Activated naive CD4-positive, alpha-beta T cell treated with Interleukin-2 at 50 U/mL for 16 hours (primary cell): ENCODE measurements around the gene PPM1F.

Source experiments
- DNase-seq: peaks from one replicate; pipeline ENCODE4 v3.0.0-alpha.2; 2020

The PPM1F gene, protein sequence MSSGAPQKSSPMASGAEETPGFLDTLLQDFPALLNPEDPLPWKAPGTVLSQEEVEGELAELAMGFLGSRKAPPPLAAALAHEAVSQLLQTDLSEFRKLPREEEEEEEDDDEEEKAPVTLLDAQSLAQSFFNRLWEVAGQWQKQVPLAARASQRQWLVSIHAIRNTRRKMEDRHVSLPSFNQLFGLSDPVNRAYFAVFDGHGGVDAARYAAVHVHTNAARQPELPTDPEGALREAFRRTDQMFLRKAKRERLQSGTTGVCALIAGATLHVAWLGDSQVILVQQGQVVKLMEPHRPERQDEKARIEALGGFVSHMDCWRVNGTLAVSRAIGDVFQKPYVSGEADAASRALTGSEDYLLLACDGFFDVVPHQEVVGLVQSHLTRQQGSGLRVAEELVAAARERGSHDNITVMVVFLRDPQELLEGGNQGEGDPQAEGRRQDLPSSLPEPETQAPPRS

DNA sequence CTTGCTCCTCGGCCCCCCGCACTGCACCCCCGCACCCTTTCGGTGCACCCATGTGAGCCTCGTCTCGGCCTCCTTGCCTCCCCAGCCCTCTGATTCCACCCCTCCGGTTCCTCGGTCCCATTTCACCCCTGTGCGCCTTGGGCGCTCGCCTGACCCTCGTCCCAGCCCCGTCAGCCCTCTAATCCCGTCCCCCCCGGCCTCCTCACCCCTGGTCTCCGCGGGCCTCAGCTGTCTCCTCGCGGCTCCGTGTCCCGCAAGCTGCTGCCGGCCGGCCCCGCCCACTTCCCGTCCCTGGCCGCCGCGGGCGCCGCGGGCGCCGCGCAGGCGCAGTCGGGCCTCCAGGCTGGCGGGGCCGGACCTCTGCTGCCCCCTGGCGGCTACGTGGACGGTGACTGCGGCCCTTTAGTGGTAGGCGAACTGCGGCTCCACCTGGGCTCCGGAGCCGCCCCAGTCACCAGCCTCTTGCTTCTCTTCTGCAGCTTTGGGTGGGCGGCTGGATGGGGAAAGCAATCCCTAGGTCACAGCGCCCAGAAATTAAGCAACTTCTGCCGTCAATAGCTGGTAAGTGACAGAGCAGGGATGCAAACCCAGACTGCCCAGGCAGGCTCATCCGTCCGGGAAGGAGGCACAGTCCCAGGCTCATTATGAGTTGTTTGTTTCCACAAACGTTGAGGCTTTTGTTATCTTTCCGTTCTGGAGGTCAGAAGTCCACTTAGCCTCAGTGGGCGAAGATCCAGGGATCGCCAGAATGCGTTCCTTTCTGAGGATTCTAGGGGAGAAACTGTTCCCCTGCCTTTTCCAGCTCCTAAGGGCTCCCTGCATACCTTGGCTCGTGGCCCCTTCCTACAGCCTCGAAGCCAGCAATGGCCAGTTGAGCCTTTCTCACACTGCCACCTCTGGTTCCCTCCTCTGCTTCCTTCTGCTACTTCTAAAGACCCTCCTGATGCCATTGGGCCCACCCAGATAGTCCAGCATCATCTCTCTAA lies at the start of gene PPM1F:
Gene PPM1F, minus strand, starts transcription at position 263 of the 986 bp plus-strand sequence. CDS start 6,800 bp downstream, outside the sequence.
- DNase-seq = peak; percentile 91

DNA sequence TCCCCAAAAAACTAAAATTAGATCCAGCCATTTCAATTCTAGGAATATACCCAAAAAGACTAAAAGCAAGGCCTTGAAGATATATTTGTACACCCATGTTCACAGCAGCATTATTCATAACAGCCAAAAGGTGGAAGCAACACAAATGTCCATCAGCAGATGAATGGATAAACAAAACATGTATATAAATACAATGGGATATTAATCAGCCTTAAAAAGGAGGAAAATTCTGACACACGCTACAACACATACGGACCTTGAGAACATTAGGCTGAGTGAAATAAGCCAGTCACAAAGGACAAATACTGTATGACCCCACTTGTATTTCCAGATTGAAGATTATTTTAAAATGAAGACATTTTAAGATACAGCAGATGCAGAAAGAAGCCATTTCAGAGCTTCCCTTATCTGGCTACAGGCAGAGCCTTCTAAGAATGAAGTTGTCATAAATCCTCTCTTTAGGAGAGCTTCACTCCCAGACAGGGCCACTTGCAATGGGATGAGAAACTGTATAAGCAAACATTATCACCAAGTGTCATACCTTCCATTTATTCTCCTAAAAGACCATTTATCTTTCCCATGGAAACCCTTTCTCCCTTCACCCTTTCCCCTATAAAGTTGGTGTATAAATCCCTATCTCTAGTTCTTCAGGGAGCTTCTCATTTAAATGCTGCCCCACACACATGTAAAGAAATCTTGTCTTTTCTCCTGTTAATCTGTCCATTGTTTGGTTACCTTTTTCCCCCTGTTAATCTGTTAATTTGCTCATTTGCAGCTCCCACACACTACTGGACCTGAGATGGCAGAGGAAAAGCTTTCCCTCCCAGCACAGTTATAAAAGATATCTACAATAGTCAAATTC lies 49.2 kb upstream of the PPM1F start:
- DNase-seq = no peak

DNA sequence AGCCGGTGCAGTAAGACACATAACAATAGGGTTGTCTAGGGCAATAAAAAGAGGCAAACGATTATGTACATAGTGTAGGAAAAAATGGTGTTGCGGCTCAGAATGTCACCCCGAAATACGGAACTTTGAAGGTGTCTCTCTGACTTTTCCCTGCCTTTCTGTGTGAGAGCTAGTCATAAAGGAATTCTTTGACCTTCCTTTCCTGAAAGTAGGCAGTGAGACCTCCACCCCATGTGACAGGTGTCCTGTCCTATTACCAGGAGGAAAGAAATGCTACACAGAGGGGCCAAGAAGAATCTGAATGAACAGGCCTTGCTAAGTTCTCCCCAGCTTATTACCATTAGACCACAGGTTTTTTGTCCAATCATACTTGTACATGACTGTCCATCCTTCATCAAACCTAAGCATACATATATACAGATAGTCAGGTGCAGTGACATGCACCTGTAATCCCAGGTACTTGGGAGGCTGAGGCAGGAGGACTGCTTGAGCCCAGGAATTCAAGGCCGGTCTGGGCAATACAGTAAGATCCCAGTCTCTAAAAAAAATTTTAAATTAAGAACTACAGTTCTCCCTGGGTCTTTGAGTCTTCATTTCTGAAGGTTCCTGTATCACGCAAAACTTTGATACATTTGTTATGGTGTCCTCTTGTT lies 46.1 kb upstream of the PPM1F start:
- DNase-seq = no peak

DNA sequence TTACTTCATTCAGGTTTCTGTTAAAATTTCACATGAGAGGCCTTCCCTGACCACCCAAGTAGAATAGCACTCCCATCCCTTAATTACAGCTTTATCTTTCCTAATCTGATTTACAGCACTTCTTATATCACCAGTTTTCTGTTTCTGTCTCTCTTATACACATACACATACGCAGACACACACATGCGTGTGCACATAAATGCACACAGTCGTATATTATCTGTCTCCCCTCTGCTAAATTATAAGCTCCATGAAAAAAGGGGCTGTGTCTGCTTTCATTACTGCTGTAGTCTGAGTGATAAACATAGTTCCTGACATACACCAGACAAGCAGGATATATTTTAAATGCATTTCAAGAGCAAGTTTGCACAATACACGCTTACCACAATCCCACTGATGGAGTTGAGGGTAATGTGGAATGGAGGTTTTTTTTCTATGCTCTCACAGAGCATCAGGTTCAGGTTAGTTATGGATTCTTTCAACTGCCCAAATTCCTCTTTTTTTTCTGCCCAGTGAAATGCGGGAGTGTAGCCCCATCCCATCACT lies 43.6 kb upstream of the PPM1F start:
- no peak for DNase-seq

DNA sequence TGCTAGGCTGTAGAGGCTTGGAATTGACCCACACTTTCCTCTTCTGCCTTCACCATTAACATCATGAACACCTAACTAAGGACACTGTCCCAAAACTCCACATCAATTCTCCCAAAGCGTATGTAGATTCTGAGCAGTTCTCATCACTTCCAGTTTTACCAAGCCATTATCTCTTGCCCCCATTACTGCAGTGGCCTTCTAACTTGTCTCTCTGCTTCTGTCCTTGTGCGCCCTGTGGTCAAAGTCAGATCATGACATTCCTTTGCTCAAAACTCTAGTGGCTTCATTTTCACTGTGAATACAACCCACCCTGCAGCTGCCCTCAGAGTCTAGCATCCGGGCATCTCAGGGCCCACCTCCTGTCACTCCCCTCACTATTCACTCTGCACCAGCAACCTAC lies 43.0 kb upstream of the PPM1F start:
- DNase-seq = no peak

DNA sequence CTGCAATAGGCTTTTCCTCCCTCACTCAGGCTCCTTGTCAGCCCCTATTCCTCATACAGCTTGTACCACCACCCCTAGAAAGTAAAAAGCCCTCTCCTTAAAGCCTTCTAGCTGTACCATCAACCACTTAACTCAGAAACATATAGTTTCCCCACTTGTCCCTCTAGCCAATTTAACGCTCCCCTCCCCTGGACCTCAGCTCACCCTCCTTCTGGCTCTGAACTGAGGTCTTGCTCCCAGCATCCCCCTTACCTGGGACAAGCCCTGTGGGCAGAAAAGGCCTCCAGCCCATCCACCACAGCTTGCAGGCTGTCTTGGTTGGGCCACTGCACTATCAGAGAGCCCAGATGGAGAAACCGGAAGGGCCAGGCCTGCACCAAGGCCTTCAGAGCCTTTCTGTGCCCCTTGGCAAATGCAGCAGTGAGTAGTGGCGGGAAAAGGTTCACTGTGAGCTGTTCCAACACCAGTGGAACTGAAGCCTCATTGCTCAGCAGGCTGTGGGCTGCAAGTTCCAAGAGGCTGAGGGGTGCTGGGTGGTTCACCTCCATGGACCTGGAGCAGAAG lies 42.3 kb upstream of the PPM1F start:
- no peak for DNase-seq

DNA sequence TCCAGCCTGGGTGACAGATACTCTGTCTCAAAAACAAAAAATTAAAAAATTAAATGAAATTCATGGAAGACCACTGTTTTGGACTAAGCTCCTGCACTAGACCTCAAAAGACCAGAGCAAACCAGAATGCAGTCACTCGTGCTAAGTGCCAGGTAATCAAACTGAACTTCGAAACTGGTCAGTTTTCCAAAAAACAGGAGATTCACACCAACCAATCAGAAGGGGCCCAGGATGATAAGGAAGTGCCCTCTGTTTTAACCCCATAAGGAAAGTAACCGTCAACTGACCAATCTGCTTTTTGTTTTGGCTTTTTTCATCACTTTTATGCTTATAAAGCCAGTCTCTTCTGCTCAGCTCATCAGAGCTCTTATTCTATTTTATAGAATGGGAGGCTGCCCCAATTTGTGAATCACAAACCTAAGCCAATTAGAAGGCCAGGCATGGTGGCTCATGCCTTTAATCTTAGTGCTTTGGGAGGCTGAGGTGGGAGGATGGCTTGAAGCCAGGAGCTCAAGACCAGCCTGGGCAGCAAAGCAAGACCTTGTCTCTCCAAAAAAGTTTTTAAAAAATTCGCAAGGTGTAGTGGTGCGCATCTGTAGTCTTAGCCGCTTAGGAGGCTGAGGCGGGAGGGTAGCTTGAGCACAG lies 40.1 kb upstream of the PPM1F start:
- DNase-seq = no peak

DNA sequence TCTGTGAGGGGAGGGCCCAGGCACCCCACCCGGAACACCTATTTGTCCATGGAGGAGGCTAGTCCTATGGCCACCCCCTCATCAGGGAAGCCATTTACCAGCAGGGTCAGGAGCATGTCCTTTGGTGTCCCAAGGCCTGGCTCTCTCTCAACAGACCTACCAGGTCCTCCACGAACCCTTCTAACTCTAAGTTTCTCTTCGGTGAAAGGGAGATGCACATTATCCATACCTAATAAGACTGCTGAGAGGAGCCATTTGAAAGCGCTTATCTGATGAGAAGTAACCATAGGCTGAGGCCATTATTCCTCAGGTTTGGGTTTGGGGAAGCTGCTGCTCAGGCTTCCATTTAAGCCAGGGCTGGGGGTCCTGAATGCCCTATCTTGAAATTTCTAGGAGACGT lies 39.1 kb upstream of the PPM1F start:
- DNase-seq = no peak

DNA sequence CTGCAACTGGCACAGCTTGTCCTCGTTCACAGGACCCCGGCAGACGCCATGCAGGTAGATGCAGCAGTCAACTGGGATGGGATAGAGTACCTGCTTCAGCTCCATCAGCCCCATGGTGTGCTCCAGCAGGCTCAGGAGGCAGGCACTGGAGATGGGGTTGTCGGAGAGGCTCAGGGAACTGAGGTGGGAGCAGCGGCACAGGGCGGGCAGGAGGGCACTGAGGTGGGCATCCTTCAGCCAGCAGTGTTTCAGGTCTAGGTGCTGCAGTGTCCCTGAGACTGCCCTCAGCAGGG lies 38.6 kb upstream of the PPM1F start:
- no peak for DNase-seq

DNA sequence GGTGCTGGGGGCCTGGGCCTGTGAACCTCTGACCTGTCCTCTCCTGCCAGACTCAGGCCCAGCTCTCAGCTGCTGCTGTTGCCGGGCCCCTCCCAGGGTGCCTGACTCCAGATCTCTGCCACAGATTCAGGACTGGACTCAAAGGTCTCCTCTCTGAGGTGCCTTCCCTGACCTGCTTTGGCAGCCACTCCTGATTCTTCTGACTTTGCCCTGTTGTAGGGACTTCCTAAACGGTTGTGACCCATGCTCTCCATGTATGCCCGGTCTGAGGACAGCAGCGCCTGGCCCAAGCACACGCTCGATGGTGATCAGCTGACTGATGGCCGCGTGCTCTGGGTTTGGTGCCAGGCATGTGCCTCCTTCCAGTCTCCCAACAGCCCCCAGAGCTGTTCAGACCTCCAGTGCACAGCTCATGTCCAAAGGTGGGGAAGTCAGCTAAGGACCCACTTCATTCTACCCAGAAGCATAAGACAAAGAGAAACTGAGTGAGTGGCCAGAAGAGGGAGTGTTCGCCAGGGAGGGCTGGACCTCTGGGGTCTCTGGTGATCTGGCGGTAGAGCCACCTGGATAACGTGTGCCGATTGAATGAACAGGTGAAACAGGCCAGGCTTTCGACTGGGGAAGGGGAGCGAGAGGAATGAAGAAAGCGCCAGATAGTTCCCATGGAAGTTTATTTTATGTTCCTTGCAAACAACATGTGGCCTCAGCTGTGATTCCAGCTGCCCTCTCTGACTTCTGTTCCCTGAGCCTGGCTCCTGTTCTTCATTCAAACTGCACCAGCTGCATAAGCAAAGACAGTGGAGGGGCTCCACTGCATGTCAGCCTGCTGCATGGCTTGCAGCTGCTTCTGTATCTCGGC lies 38.0 kb upstream of the PPM1F start:
- no peak for DNase-seq

DNA sequence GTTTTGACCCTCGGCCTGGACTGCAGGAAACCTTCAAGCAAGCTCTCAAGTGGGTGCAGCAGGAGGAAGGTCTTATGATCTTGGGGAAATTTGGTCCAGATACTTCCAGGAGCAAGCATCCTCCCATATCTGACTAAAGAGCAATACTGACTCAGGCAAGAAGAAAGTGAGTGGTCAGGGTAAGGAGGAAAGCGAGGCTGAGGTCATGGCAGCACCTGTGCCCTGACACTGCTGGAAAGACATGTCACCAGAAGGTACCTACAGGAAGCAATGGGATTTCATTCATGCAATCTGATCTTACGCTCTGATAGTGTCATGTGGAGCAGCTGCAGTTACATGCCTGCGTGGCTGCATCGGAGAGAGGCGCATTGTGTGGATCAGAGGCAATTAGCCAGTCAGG lies 36.4 kb upstream of the PPM1F start:
- DNase-seq = no peak

DNA sequence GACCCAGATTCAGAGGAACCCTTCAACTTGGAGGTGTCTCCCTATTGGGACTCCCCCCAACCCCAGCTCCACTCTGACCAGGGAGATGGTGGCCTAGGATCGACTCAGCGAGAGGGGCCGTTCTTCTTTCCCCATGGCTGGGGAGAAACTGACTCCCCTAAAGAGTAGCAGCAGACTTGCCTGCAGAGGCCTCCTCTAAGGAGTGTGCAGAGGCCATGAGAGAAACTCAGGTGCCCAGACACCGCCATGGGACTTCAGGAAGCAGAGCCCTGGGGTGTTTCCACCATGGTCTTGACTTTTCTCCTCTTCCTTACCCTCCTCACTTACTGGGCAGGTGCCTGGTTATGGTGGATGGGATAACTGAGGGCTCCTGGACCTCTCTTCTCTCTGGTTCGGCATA lies 32.6 kb upstream of the PPM1F start:
- DNase-seq = no peak

DNA sequence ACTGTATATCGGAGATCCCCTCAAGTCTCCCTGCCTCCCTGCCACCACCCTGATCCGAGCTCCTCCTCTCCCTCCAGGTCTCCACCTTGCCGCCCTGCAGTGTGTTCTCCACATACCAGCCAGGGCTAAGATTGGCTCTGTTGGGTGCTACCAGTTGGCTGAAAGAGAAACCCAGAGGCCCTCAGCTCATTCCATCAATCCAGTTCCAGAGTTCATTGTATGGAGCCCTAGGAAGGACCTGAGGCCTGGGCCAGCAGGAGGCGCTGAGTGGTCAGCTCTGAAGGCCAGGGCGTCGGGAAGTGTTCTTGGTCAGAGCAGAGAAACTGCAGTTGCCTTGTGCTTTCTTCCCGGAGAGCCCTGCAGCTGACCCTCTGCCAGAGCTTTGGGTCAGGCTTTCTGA lies 32.1 kb upstream of the PPM1F start:
- DNase-seq = no peak

DNA sequence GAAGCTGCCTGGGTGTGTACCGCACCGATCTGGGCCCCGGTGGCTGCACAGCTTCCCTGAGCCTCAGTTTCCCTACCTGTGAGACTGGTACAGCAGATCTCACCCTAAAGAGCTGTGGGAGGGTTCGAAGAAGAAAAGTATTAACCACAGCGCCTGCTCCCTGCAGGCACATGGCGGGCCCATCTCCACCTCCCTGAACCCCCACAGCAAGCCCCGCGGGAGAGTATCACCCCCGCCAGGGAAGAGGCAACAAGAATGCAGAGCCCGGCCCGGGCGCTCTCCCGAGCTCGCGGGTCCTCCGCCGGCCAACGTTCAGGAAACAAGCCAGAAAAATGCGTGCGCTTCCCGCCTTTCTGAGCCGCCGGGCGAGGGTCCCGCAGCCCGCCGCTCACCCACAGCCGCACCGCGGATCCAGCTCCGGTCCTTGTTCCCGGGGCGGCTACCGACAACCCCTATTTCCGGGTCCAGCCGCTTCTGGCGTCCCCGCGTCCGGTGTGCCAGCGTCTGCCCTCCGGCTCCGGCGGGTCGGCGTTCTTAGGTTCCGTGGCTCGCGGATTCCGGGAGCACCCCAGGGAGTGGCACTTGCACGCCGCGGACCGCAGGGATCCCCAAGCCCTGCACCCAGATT lies 29.8 kb upstream of the PPM1F start, which contains the start of gene TOP3B:
Gene TOP3B, minus strand, starts transcription at position 450 of the 628 bp plus-strand sequence. CDS start 7,078 bp downstream, outside the sequence.
- DNase-seq = peak; percentile 85

DNA sequence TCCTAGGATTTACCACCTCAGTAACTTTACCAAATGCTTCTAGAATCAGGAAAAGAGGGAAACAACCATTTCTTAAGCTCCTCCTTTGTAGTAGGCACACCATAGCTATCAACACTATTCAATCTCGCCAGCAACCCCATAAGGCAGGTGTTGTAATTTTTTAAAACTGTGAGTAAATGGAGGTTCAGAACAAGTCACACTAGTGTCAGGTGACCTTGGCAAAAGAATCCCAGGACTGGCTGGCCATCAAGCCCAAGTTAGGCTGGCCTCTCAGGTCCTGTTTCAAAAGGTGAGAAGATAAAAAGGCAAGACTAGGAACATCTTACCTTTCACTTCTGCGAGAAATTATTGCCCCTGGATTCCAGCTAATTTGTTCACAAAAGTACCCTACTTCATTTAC lies 29.2 kb upstream of the PPM1F start:
- DNase-seq = no peak

DNA sequence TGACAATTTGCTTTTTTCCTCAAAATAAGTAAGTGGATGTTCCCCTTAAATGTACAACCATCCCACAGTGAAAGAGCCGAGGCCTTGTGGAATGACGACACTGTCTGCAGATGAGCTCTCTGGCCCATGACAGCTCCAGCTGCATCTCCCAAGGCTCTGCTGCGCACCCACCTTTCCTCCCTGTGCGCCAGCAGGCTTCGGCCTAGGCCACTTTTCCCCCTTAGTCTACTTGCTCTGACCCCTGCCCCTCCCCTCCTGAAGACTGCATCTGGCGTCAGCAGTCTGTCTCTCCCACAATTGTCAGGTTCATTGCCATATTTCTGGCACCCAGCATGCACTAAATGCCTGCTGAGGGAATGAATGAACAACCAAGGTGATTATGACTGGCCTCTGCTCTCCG lies 27.9 kb upstream of the PPM1F start:
- no peak for DNase-seq

DNA sequence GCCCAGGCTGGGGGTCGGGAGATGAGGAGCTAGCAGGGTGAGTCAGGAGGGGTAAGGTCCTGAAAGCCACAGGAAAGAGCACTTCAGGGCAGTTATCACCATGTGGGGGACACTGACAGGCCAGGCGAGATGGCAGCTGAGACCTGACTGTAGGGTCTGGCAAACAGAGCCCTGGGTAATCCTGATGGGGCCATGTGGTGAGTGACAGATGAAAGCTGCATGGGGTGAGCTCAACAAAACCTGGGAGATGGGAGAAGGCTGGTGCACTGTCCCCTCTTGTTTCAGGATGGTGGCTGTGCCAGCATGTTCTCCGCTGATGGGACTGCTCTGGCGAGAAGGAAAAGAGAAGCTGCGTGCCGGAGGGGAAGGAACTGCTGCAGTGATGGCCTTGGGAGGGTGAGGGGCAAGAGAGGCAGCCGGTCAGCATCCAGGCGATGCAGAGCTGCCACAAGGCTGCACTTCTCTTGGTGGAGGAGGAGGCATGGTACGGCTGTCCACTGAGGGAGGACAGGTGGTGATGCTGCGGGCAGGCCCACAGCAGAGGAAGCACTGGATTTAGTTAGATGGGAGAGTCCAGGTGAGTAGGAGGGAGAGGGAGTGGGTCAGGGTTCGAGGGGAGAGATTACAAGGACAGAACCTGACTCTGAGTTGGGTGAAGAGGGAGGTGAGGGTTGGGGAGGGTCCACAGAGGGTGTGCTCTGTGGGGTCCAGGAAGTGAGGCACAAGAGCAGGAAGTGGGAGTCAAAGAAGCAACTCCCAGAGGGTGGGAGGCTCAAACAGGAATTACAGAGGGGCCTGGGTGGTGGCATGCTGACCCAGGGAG lies 26.1 kb upstream of the PPM1F start:
- DNase-seq = no peak

DNA sequence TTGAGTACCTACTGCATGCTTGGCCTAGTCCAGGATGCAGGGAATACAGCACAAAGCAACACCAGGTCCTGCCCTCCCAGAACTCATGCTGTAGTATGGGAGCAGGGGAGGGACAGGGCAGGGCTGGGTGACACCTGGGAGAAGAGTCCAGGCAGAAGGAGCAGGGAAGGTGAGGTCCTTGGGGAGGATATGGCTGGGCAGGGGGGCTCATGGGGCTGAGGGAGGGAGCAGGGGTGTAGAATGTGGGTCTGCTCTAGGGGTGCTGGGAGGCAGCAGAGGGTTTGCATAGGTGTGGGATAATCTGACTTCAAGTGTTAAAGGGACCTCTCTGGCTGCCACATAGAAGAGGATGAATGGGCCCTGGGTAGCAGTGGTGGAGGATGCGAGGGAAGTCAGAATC lies 25.2 kb upstream of the PPM1F start:
- DNase-seq = no peak

DNA sequence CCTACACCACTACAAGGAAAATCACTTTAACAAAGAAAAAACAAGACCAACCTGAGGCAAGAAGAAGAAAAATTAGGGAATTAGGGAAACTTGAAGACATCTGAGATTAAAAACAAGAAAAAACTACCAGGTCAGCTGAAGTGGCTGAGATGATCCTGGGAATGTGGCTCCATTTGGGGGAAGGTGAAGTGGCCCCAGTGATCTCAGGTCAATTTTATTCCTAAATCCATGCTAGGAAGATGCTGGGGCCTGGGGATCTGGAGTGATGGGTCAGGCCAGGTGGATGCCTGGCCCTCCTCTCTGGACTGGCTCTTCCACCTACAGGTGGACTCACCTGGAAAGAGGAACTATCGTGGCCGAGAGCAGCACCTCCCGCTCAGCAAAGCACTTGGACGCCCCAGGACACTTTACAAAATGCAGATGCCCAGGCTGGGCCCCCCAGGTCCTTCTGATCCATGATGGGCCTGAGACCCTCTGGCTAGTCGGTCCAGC lies 23.3 kb upstream of the PPM1F start:
- DNase-seq = no peak
